Skeletal muscle tissue (tissue), 4 donors: ENCODE measurements around the gene CCSER1. TPM values are rescaled to one million over a fixed set of nuclear protein-coding genes. Genes with fewer than 3 reads are reported as not detected.

Source experiments
- H3K27ac ChIP-seq: one replicate; pipeline ENCODE4 v1.7.0; 2013; ENCODE audit warnings: mild to moderate bottlenecking, low read depth, low read length, inconsistent platforms
- H3K27me3 ChIP-seq, 3 donors: one replicate each; pipeline ENCODE4 v1.7.0; 2013; ENCODE audit warnings: low read length in 3 of 3; ENCODE audit not compliant: control insufficient read depth in 3 of 3, insufficient read depth in 3 of 3
- H3K36me3 ChIP-seq, 3 donors: one replicate each; pipeline ENCODE4 v1.7.0; 2013; ENCODE audit warnings: low read length in 3 of 3; ENCODE audit not compliant: control insufficient read depth in 3 of 3, insufficient read depth in 3 of 3
- H3K4me1 ChIP-seq, 3 donors: one replicate each; pipeline ENCODE4 v1.7.0; 2013; ENCODE audit warnings: low read length in 3 of 3, mild to moderate bottlenecking in 3 of 3; ENCODE audit not compliant: control insufficient read depth in 3 of 3, insufficient read depth in 3 of 3
- H3K4me3 ChIP-seq, 3 donors: one replicate each; pipeline ENCODE4 v1.7.0; 2013; ENCODE audit warnings: low read length in 3 of 3
- H3K9ac ChIP-seq, 3 donors: one replicate each; pipeline ENCODE4 v1.7.0; 2013; ENCODE audit warnings: low read length in 3 of 3, mild to moderate bottlenecking in 3 of 3, moderate library complexity in 2 of 3, low read depth in 1 of 3
- H3K9me3 ChIP-seq, 3 donors: one replicate each; pipeline ENCODE4 v1.7.0; 2013; ENCODE audit warnings: low read length in 3 of 3; ENCODE audit not compliant: control insufficient read depth in 3 of 3
- total RNA-seq: library from RNA; depleted of rRNA; stranded (reverse); fragments of >200 nt; gene quantifications from one replicate; pipeline ENCODE4 v1.2.3, GENCODE V29; 2014
- donor health status: Osteomylitis.

CCSER1 gene
- total RNA-seq, 1 donor from 2014 or later = 1.0 TPM

DNA sequence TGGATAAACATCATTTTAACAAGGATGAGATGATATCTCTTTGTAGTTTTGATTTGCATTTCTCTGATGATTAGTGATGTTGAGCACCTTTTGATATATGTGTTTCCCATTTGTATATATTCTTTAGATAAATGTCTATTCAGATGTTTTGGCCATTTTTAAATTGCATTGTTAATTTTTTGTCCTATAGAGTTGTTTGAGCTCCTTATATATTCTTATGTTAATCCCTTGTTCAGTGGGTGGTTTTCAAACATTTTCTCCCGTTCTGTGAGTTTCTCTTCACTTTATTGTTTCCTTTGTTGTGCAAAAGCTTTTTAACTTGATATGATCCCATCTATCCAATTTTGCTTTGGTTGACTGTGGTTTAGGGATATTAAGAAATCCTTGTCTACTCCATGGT lies 606.0 kb downstream of the CCSER1 start:
- Histone ChIP-seq H3K36me3 (no peaks in the 10 kb centered on the region), H3K27me3 (no peaks in the 10 kb centered on the region), H3K27ac (no peak overlapping the region)

DNA sequence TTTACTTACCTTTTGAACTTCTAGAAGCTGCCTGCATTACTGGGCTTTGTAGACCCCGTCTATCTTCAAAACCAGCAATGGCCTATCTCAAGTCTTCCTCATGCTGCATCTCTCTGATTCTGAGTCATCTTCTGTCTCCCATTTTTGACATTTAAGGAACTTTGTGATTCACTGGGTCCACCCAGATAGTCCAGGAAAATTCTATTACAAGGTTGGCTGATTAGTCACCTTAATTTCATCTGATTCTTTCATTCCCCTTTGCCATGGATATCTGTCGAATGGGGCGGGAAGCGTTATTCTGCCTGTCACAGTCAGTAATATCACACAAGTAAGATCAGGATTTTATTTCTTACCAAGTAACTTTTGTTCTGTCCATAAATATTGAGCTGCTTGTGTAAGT lies 618.0 kb downstream of the CCSER1 start:
- Histone ChIP-seq H3K27ac (no peak overlapping the region), H3K4me3 (no peak overlapping the region), H3K36me3 (no peaks in the 10 kb centered on the region), H3K9me3 (no peaks in the 10 kb centered on the region), H3K27me3 (no peaks in the 10 kb centered on the region), H3K4me1 (no peaks in the 10 kb centered on the region), H3K9ac (no peak overlapping the region)

More for the DNA sequence above, 606.0 kb downstream of the CCSER1 start:
- H3K4me3 ChIP-seq = no peak overlapping the region
- no peaks in the 10 kb centered on the region for H3K4me1 ChIP-seq
- H3K9me3 ChIP-seq = no peaks in the 10 kb centered on the region
- H3K9ac ChIP-seq = no peak overlapping the region

DNA sequence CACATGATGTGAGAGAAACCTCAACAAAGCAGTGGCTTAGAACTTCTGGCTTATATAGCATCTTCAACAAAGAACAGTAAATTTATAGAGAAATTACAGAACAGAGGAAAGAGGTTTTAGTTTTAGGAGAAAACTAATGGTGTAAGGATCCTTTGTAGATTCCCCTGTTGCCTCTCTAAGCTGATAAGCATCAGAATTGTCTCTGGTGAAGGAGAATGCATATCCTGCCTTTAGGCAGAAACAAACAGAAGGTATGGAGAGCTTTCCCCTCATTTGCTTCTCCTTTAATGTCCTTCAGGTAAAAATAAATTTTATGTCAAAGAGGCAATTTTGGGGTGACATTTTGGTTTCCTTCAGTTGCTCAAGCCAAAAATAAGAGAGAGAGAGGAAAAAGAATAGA lies 625.9 kb downstream of the CCSER1 start:
- H3K9me3 ChIP-seq = no peaks in the 10 kb centered on the region
- H3K36me3 ChIP-seq = no peaks in the 10 kb centered on the region
- no peaks in the 10 kb centered on the region for H3K4me1 ChIP-seq
- no peak overlapping the region for H3K27ac ChIP-seq
- H3K9ac ChIP-seq = no peak overlapping the region
- no peaks in the 10 kb centered on the region for H3K27me3 ChIP-seq
- no peak overlapping the region for H3K4me3 ChIP-seq

- no peaks in the 10 kb centered on the region for H3K4me1 ChIP-seq
- H3K9ac ChIP-seq = no peak overlapping the region
- no peak overlapping the region for H3K27ac ChIP-seq
- H3K36me3 ChIP-seq = no peaks in the 10 kb centered on the region
- no peak overlapping the region for H3K4me3 ChIP-seq
- no peaks in the 10 kb centered on the region for H3K9me3 ChIP-seq
- H3K27me3 ChIP-seq = no peaks in the 10 kb centered on the region
These were observed 630.4 kb downstream of the CCSER1 start for GRCh38 chr4:90757534-90758060.

GRCh38 chr4:90760059-90760458 lies 632.9 kb downstream of the CCSER1 start:
- Histone ChIP-seq H3K4me1 (no peaks in the 10 kb centered on the region), H3K36me3 (no peaks in the 10 kb centered on the region), H3K9ac (no peak overlapping the region), H3K4me3 (no peak overlapping the region), H3K27me3 (no peaks in the 10 kb centered on the region), H3K27ac (no peak overlapping the region), H3K9me3 (no peaks in the 10 kb centered on the region)

DNA sequence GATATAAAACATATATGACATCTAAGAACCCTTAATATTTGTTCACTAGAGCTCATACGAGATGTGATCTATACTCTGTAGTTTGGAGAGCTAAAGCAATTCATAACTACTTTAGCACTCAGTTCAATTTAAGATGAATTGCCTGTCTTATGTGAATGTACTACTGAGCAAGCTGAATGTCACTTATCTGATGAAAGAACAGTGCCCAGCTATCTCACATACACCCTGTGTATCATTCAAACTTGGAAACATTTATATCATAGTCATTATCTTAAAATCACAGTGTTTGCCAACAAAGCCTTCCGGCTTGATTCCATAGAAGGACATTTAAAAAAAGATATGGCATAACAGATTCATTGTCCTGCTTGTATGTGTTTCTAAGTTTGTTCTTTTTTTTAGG lies 639.6 kb downstream of the CCSER1 start:
- no peaks in the 10 kb centered on the region for H3K27me3 ChIP-seq
- no peak overlapping the region for H3K4me3 ChIP-seq
- H3K9ac ChIP-seq = no peak overlapping the region
- H3K27ac ChIP-seq = no peak overlapping the region
- H3K36me3 ChIP-seq = no peaks in the 10 kb centered on the region
- H3K4me1 ChIP-seq = no peaks in the 10 kb centered on the region
- H3K9me3 ChIP-seq = no peaks in the 10 kb centered on the region

DNA sequence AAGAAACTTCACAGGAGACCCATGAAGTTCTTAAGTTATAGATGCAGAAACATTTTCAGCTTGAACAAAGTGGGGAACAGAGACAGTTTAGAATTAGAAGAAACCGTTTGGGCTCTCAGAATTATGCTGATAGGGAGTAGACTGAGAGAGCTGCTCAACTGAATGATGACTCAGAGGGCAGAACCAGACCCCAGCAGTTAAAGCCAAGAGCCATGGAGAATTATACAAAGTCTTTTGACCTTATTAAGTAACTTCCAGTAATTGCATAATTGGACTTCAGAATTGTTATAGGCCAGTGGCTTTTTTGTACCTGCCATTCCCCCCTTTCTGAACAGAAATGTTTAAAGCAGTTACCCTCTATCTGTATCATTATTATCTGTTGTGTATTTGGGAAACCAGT lies 642.1 kb downstream of the CCSER1 start:
- H3K4me1 ChIP-seq = no peaks in the 10 kb centered on the region
- no peak overlapping the region for H3K4me3 ChIP-seq

DNA sequence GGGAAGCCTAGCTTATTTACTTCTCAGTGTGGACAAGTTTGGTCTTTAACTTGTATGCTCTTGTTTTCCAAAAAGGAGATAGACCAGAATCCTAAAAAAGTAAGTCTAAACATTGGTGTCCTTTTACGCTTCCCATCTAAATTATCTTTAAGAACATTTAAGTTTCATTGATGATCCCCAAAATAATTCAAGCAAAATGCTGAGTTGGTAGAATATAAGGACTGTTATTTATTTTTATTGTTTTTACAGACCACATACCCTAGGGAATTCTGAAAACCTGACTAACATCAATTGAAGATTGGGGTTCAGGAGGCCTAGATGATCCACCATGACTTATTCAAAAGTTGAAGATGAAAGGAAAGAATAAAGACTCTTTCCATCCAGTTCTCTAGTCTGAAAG lies 653.0 kb downstream of the CCSER1 start:
- H3K27me3 ChIP-seq = no peaks in the 10 kb centered on the region
- no peak overlapping the region for H3K4me3 ChIP-seq
- no peak overlapping the region for H3K9ac ChIP-seq
- H3K27ac ChIP-seq = no peak overlapping the region
- no peaks in the 10 kb centered on the region for H3K9me3 ChIP-seq
- no peaks in the 10 kb centered on the region for H3K4me1 ChIP-seq
- H3K36me3 ChIP-seq = no peaks in the 10 kb centered on the region

More for the DNA sequence above, 642.1 kb downstream of the CCSER1 start:
- Histone ChIP-seq H3K27ac (no peak overlapping the region), H3K9me3 (no peaks in the 10 kb centered on the region), H3K9ac (no peak overlapping the region), H3K36me3 (no peaks in the 10 kb centered on the region), H3K27me3 (no peaks in the 10 kb centered on the region)

DNA sequence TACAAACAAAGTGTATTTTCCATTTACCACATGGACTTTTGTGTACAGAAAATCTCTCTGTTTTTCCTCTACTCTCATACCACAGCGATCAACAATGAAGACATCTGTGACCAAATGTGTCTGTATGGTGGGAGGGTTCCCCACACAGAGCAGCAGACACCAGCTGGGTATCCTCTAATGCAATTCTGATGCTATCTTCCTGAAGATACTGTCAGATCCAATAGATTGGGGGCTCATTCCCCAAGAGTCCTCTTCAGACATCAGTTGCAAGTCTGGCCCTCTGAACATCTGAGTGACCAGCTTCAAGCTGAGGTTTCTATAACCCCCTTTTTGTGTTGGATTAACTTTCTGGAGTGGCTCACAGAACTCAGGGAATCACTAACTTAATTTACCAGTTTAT lies 659.4 kb downstream of the CCSER1 start:
- no peaks in the 10 kb centered on the region for H3K36me3 ChIP-seq
- no peaks in the 10 kb centered on the region for H3K9me3 ChIP-seq
- no peaks in the 10 kb centered on the region for H3K4me1 ChIP-seq
- H3K4me3 ChIP-seq = no peak overlapping the region
- no peak overlapping the region for H3K9ac ChIP-seq
- no peaks in the 10 kb centered on the region for H3K27me3 ChIP-seq
- H3K27ac ChIP-seq = no peak overlapping the region

DNA sequence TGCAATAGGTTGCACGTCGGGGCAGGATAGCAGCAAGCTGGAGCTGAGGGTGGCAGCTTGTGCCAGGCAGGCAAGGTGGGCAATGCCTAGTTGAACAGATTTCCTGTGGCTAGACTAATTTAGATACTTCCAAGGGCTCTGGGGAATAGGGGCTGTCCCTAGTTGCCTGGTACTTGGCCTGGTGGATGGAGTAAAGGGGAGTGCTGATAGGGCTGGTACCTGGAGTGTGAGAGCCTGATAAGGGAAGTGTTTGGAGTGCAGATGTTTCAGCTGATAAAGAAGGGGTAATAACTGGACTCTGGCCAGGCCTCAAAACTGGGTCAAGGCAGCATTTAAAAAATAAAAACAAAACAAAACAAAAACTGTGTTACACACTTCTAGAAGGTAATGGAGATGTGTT lies 665.5 kb downstream of the CCSER1 start:
- Histone ChIP-seq H3K27ac (no peak overlapping the region), H3K4me1 (no peaks in the 10 kb centered on the region), H3K4me3 (no peak overlapping the region), H3K9ac (no peak overlapping the region), H3K9me3 (no peaks in the 10 kb centered on the region), H3K36me3 (no peaks in the 10 kb centered on the region), H3K27me3 (no peaks in the 10 kb centered on the region)

DNA sequence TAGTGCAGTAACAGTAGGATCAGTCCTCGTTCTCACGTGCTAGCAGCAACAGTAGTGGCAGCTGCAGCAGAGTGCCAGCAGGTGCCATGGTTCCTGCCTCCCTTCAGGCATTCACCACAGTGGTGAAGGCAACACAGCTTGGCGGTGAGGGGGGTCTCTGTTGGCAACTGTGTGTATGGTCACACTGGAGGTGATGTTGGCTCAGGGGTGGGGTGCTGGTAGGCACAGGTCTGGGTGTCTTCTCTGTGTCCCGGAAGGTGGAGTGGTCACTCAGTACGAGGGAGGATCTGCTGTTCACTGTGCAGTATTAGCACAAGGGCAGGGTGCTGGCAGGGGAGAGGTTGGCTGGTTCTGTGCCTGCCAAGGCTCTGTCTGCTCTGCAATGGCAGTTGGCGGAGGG lies 671.8 kb downstream of the CCSER1 start:
- no peak overlapping the region for H3K9ac ChIP-seq
- H3K4me3 ChIP-seq = no peak overlapping the region
- H3K36me3 ChIP-seq = no peaks in the 10 kb centered on the region
- no peaks in the 10 kb centered on the region for H3K9me3 ChIP-seq
- no peak overlapping the region for H3K27ac ChIP-seq
- H3K27me3 ChIP-seq = no peaks in the 10 kb centered on the region
- no peaks in the 10 kb centered on the region for H3K4me1 ChIP-seq
